ENCODE measurements around the gene UQCC5. TPM values are rescaled to one million over a fixed set of nuclear protein-coding genes. Genes with fewer than 3 reads are reported as not detected.

Gene UQCC5
- total RNA-seq, 1 experiment from 2014 or later = 37.8 TPM

- no peak for TF ChIP-seq ATF3 (CRISPR knock-in tag; conservative IDR thresholded peaks at IDR 0.05)
- no peak for TF ChIP-seq ATF2 (CRISPR knock-in tag; IDR thresholded peaks at IDR 0.05; ENCODE audit: borderline replicate concordance, low read depth)
- no peak for TF ChIP-seq CDX4 (CRISPR knock-in tag; IDR thresholded peaks at IDR 0.05; ENCODE audit: borderline replicate concordance)
- no peak for TF ChIP-seq CTCF (IDR thresholded peaks at IDR 0.05)
Measured at GRCh38 chr3:52490035-52490938, 46.1 kb upstream of the UQCC5 start (continued).

GRCh38 chr3:52490939-52491526, 45.4 kb upstream of the UQCC5 start:
- no peak overlapping the region for H3K4me3 Mint-ChIP-seq
- H3K4me1 Mint-ChIP-seq = no peaks in the 10 kb centered on the region
- ATAC-seq (no peak), DNase-seq (ENCODE audit: low spot score) (no peak)
- TF ChIP-seq IRF1 (CRISPR knock-in tag; IDR thresholded peaks at IDR 0.05) (no peak), ETV6 (CRISPR knock-in tag; IDR thresholded peaks at IDR 0.05) (no peak)
- no peaks in the 10 kb centered on the region for H3K27me3 Mint-ChIP-seq (ENCODE audit: low read depth)
- ChIA-PET POLR2A (no interaction called here), CTCF (interaction anchor here (1.4 to 3.6 kb wide), 2 partner anchors 9 to 19 kb away, joined by 5 to 10 read pairs; no protein-coding TSS in a partner anchor)
- H3K36me3 Mint-ChIP-seq = peaks cover 20% of the 10 kb centered on the region
- H3K27ac Mint-ChIP-seq = no peak overlapping the region
- no peaks in the 10 kb centered on the region for H3K9me3 Mint-ChIP-seq

GRCh38 chr3:52492059-52492458, 44.3 kb upstream of the UQCC5 start:
- ATAC-seq (no peak), DNase-seq (ENCODE audit: low spot score) (no peak)
- Mint-ChIP-seq H3K4me3 (no peak overlapping the region), H3K27me3 (ENCODE audit: low read depth) (no peaks in the 10 kb centered on the region), H3K36me3 (peaks cover 20% of the 10 kb centered on the region), H3K9me3 (no peaks in the 10 kb centered on the region), H3K27ac (no peak overlapping the region), H3K4me1 (no peaks in the 10 kb centered on the region)
- POLR2A ChIA-PET = no interaction called here
- TF ChIP-seq GABPB1 (CRISPR knock-in tag; IDR thresholded peaks at IDR 0.05) (no peak), ZNF263 (CRISPR knock-in tag; IDR thresholded peaks at IDR 0.05; ENCODE audit: low read depth) (no peak), SMAD3 (CRISPR knock-in tag; IDR thresholded peaks at IDR 0.05; ENCODE audit: borderline replicate concordance) (no peak), ZNF532 (CRISPR knock-in tag; IDR thresholded peaks at IDR 0.05; ENCODE audit: borderline replicate concordance) (no peak), USF2 (CRISPR knock-in tag; IDR thresholded peaks at IDR 0.05) (no peak), E2F1 (CRISPR knock-in tag; IDR thresholded peaks at IDR 0.05) (no peak), TCF7 (CRISPR knock-in tag; IDR thresholded peaks at IDR 0.05; ENCODE audit: low read depth) (no peak)
- CTCF ChIA-PET = interaction anchor here (0.5 to 1.2 kb wide), 2 partner anchors 10 to 191 kb away, joined by 3 read pairs; no protein-coding TSS in a partner anchor
